Calu3 (cell line): ENCODE results near the gene MED28. TPM values are rescaled to one million over a fixed set of nuclear protein-coding genes. Genes with fewer than 3 reads are reported as not detected.

ENCODE experiments used
- BruUV-seq: library from RNA; stranded (reverse); fragments of 400-500 nt; replicated peaks from 2 replicates; lab custom pipeline; 2021; lab: Mats Ljungman, UMichigan
- CTCF ChIA-PET: fragments of 300-600 bp; sonication (Branson Sonifier 250); formaldehyde crosslinking; loops from one replicate; lab custom pipeline; 2022; ENCODE audit warnings: antibody characterized with exemption; lab: Charles Lee
- DNase-seq: peaks from one replicate; pipeline ENCODE4 v3.0.0; 2022
- H3K27ac Mint-ChIP-seq: one replicate; pipeline ENCODE4 v1.8.0; 2022; ENCODE audit warnings: mixed read lengths; ENCODE audit not compliant: unreplicated experiment
- H3K27me3 Mint-ChIP-seq: one replicate; pipeline ENCODE4 v1.8.0; 2022; ENCODE audit warnings: mixed read lengths; ENCODE audit not compliant: unreplicated experiment
- H3K36me3 Mint-ChIP-seq: one replicate; pipeline ENCODE4 v1.8.0; 2022; ENCODE audit warnings: mild to moderate bottlenecking, moderate library complexity, mixed read lengths; ENCODE audit not compliant: insufficient read depth, unreplicated experiment
- H3K4me1 Mint-ChIP-seq: one replicate; pipeline ENCODE4 v1.8.0; 2022; ENCODE audit warnings: mild to moderate bottlenecking, low read depth, mixed read lengths; ENCODE audit not compliant: unreplicated experiment
- H3K4me3 Mint-ChIP-seq: one replicate; pipeline ENCODE4 v1.8.0; 2022; ENCODE audit warnings: mild to moderate bottlenecking, low read depth, moderate library complexity, mixed read lengths; ENCODE audit not compliant: unreplicated experiment
- H3K9me3 Mint-ChIP-seq: one replicate; pipeline ENCODE4 v1.8.0; 2022; ENCODE audit warnings: low read depth, mixed read lengths; ENCODE audit not compliant: unreplicated experiment
- CTCF ChIP-seq: fragments of 200-600 bp; IDR thresholded peaks from one replicate; pipeline ENCODE4 v1.8.0; 2022; ENCODE audit warnings: antibody characterized with exemption; ENCODE audit not compliant: unreplicated experiment
- intact Hi-C: fragments of 100-400 bp; cut with micrococcal nuclease; formaldehyde crosslinking; loops from one replicate; pipeline ENCODE4 v1.10.0; 2022; ENCODE audit not compliant: unreplicated experiment
- total RNA-seq: library from RNA; stranded (reverse); gene quantifications from 2 replicates; pipeline ENCODE4 v1.2.3, GENCODE V29; 2022

The MED28 gene
- total RNA-seq, 1 experiment from 2014 or later = 27.2 TPM

GRCh38 chr4:17670423-17670822 is 56.0 kb downstream of the MED28 start:
- no TSS peak for BruUV-seq
- no peaks in the 10 kb centered on the region for H3K36me3 Mint-ChIP-seq
- no peak for DNase-seq

GRCh38 chr4:17680559-17681280 is 66.3 kb downstream of the MED28 start:
- BruUV-seq = no TSS peak
- no peaks in the 10 kb centered on the region for H3K36me3 Mint-ChIP-seq
- H3K27ac Mint-ChIP-seq = no peak overlapping the region
- H3K4me1 Mint-ChIP-seq = no peaks in the 10 kb centered on the region
- DNase-seq = no peak
- no peaks in the 10 kb centered on the region for H3K9me3 Mint-ChIP-seq
- intact Hi-C loops = no loop called here
- TF ChIP-seq CTCF = no peak
- H3K27me3 Mint-ChIP-seq = no peaks in the 10 kb centered on the region
- H3K4me3 Mint-ChIP-seq = no peak overlapping the region
- CTCF ChIA-PET = no interaction called here

More at GRCh38 chr4:17670423-17670822, 56.0 kb downstream of the MED28 start:
- intact Hi-C loops = no loop called here
- CTCF ChIA-PET = no interaction called here
- Mint-ChIP-seq H3K9me3 (peaks cover 4% of the 10 kb centered on the region), H3K27ac (no peak overlapping the region), H3K27me3 (peaks cover 8% of the 10 kb centered on the region), H3K4me3 (no peak overlapping the region), H3K4me1 (peaks cover 18% of the 10 kb centered on the region)
- no peak for TF ChIP-seq CTCF

GRCh38 chr4:17681281-17682221 is 67.1 kb downstream of the MED28 start:
- H3K9me3 Mint-ChIP-seq = no peaks in the 10 kb centered on the region
- TF ChIP-seq CTCF = no peak
- CTCF ChIA-PET = no interaction called here
- no peaks in the 10 kb centered on the region for H3K36me3 Mint-ChIP-seq
- no peak for DNase-seq
- H3K27me3 Mint-ChIP-seq = no peaks in the 10 kb centered on the region
- no peak overlapping the region for H3K27ac Mint-ChIP-seq
- no peaks in the 10 kb centered on the region for H3K4me1 Mint-ChIP-seq
- H3K4me3 Mint-ChIP-seq = no peak overlapping the region
- intact Hi-C loops = no loop called here
- BruUV-seq = no TSS peak

- no peak overlapping the region for H3K27ac Mint-ChIP-seq
- no TSS peak for BruUV-seq
Observed at GRCh38 chr4:17682222-17682566, 67.8 kb downstream of the MED28 start.

More at GRCh38 chr4:17682222-17682566, 67.8 kb downstream of the MED28 start:
- H3K9me3 Mint-ChIP-seq = no peaks in the 10 kb centered on the region
- no peaks in the 10 kb centered on the region for H3K27me3 Mint-ChIP-seq
- H3K36me3 Mint-ChIP-seq = no peaks in the 10 kb centered on the region
- H3K4me1 Mint-ChIP-seq = no peaks in the 10 kb centered on the region
- no peak for TF ChIP-seq CTCF
- CTCF ChIA-PET = no interaction called here
- intact Hi-C loops = no loop called here
- H3K4me3 Mint-ChIP-seq = no peak overlapping the region
- DNase-seq = no peak

Other genes with a start within 250 kb of the MED28 start
- 24.8 and 25.8 TPM in 2 replicates for gene QDPR, start 102.6 kb upstream of the MED28 start, total RNA-seq
- not detected in 2 replicates for gene CLRN2, start 99.5 kb upstream of the MED28 start, total RNA-seq
- gene LAP3, start 37.4 kb upstream of the MED28 start, total RNA-seq = 70.6 and 123 TPM in 2 replicates
- gene FAM184B, start 167.0 kb downstream of the MED28 start, total RNA-seq = 0.09 and 0.10 TPM in 2 replicates
- 34.8 and 39.0 TPM in 2 replicates for gene DCAF16, start 196.1 kb downstream of the MED28 start, total RNA-seq
- gene NCAPG, start 196.3 kb downstream of the MED28 start, total RNA-seq = 26.9 and 35.3 TPM in 2 replicates